MV-4-11 (cell line): Measurements from ENCODE around the gene GCN1.

ENCODE experiments used
- DNase-seq: peaks from one replicate; lab custom pipeline; 2025; lab: John Stamatoyannopoulos, UW

The GCN1 gene

DNA sequence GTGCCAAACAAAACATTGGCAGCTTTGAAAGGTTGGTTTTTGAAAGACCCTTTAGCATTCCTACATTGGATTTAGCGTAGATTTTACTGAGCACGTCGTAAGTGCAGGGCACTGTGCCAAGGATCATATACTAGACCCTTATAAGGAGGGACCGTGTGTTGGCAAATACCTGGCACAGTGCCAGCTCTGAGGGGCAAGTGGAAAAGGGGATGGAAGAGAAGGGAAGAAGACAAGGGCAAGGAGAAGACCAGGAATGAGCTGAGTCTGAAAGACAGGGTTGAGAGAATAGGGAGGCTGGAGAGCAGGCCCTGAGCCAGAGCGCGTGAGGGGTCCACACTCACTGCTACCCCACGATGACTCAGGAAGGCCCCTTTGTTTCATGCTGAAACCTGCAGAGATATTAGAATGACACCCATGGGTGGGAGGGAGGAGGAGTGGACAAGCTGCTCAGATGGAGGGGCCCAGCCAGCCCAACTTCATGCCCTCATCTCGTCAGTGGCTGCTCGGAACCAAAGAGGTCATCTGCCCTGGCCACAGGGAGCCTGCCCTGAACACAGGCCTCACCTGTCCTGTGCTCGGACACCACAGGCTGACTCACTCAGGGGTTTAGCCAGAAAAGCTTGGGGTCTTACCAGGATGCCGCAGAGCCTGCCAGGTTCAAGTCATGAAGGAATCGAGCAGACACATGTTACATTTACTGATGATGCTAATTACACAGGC, 103.0 kb downstream of the GCN1 start:
- no peak for DNase-seq

- no peak for DNase-seq
These were observed 103.8 kb downstream of the GCN1 start for GRCh38 chr12:120090626-120091295.

DNA sequence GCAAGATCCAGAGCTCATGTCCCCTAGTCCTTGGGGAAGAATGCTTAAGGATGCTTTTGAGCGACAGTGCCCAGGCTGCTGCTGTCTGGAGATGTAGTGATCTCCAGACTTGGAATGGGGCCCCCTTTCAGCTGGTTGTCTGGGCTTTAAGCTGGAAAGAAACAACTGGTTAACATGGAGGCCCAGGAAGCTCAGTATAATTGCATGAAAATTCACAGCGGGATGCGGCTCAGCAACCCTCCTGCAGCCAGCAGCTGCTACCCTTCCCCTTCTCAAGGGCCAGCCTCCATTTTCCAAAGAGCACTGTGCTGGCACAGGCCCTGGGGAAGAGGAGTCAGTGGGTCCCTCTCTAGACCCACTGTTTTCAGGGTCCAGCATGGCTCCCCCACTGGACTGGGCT, 104.3 kb downstream of the GCN1 start:
- no peak for DNase-seq

- DNase-seq, result no peak
These were observed 104.7 kb downstream of the GCN1 start for GRCh38 chr12:120089796-120090195.

DNA sequence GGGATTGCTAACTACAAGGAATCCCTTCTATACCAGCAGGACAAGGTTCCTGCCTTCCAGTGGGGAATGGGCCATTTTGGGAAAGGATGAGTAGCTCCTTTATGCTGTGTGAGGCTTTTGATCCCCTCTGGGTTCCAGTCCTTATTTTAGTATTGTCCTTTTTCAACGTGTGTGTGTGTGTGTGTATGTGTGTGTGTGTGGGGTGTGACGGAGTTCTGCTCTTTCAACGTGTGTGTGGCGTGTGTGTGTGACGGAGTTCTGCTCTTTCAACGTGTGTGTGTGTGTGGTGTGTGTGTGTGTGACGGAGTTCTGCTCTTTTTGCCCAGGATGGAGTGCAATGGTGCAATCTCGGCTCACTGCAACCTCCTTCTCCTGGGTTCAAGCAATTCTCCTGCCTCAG, 105.4 kb downstream of the GCN1 start:
- peak; percentile 15 for DNase-seq

- peak; percentile 98 for DNase-seq
These were observed 107.5 kb downstream of the GCN1 start for GRCh38 chr12:120086801-120087621.

- no peak for DNase-seq
These were observed 108.4 kb downstream of the GCN1 start for GRCh38 chr12:120085920-120086645.

- DNase-seq, result no peak
These were observed 112.9 kb downstream of the GCN1 start for GRCh38 chr12:120081641-120082040.

GRCh38 chr12:120079411-120080400, 114.8 kb downstream of the GCN1 start:
- DNase-seq, result no peak

DNA sequence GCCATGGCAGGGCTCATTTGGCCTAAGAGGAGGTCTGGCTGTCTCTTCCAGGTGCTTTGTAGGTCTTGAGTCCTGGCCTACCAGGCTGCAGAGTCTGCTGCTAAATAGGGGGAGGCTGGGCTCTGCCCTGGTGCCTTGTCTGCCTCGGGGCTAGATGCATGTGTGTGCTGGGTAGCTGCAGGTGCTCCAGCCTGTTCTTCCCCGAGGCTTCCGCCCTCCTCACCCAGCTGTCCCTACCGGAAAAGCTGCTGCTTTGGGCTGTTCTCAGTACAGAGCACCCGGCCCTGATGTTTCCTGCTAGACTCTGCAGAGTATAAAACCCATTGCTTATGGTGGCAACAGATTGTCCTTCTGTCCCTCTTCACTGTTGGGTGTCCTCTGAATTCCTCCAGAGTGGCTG, 115.6 kb downstream of the GCN1 start:
- DNase-seq, result no peak

- no peak for DNase-seq
These were observed 117.3 kb downstream of the GCN1 start for GRCh38 chr12:120077260-120077659.
